ENCODE data around the gene GLUL.
A peak's percentile ranks its signal among the peaks of the same experiment; 100 is the strongest.

Gene GLUL

DNA sequence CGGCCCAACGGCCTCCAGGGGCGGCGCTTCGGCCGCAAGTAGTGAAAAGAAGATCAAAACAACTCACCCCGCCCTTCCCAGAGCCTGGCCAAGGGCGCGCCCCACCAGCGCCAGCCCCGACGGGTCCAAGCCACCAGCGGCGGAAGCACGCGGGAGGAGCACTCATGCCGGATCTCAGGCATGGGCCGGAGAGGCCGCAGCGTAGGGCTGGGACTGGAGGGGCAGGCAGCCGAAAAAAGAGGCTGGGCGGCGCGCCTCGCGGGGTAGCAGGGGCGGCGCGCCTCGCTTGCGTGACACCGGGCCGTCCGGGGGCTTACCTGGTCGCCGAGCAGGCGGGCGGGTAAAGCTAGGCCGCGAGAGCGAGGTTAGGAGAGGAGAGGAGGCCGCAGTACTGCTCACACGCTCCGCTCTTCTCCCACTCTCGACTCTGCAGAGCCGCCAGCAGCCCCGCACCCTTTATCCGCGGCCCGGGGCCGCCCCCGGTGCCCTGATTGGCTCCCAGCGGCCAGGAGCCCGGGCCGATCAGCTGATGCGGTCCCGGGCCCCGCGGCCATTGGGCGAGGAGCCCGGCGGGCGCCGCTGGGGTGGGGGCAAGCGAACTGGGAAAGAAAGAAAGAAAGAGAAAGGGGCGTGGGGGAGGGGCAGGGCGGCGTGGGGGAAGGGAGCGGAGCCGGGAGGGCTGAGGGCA, at the start of gene GLUL:
Gene GLUL, minus strand, starts transcription at position 429 of the 688 bp plus-strand sequence. CDS start 3,053 bp downstream, outside the sequence.
- peak; percentile 84 for DNase-seq

DNA sequence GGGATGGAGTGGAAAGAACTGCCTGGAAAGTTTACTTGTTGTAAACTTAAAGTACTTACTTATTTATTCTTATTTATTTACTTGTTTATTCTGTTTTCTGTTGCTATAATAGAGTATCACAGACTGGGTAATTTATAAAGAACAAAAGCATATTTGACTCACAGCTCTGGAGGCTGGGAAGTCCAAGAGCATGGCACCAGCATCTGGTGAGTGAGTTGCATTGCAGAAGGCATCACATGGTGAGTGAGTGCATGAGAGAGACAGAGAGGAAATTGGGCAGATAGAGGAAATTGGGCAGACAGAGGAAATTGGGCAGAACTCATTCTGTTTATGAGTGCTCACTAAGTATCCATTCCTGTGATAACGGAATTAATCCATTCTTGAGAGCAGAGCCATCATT, 46.7 kb upstream of the GLUL start:
- no peak for DNase-seq

DNA sequence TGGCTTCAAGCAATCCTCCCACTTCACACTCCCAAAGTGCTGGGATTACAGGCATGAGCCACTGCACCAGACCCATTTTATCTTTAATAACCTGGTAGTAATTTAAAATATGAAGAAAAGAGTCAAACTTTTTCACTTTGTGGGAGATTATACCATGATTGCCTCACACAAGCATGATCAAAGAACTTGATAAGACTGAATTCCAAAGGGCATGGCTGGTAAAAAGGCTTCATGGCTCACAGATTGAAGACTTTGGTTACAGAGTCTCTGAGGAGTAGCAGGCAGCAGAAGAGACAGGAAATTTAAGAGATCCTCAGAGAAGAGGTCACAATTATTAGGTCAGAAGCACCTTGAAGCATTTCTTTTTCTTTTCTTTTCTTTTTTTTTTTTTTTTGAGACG, 42.0 kb upstream of the GLUL start:
- DNase-seq: no peak

DNA sequence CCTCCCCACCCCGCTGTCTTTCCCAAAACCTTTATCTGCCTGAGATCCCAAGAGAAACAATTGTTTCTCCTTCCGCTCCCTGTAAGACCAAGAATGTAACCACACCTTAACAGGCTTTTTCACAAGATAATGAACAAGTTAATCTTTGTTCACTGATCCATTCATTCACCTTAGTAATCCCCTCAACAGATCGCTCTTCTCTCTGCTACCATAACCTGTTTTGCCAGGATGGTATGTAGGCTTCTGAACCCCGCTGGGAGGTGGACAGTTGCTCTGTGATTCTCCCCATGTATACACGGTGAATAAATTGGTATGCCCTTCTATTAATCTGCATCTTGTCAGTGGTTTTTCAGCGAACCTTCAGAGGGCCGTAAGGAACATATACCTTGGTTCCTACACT, 39.7 kb upstream of the GLUL start:
- no peak for DNase-seq

DNA sequence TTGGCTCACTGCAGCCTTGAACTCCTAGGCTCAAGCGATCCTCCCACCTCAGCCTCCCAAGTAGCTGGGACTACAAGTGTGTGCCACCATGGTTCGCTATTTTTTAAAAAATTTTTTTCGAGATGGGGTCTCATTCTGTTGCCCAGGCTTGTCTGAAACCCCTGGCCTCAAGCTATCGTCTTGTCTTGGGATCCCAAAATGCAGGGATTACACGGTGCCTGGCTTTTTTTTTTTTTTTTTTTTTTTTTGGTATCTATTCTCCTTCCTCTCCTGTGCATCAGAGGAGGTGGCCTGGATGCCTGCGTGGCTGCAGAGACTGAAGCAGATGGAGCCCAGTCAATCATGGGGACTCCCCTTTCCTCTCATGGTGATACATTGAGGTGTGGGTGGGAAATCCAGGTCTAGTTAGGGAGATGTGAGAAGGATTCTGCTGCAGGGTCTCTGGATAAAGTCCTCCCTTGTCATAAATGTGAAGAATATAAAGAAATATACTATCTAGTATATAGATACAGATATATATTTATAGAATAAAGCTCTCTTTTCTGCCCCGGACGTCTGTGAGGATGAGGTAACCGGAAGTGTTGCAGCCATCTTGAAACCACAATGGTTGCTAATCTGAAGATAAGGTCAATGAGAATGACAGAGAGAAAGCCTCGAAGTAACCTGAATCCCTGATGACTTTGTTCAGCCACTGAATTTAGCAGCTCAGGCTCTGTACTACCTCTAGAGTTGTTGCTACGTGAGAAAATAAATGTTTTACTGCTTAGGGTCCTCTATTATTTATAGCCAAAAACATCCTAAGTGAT, 38.9 kb upstream of the GLUL start:
- DNase-seq: no peak

DNA sequence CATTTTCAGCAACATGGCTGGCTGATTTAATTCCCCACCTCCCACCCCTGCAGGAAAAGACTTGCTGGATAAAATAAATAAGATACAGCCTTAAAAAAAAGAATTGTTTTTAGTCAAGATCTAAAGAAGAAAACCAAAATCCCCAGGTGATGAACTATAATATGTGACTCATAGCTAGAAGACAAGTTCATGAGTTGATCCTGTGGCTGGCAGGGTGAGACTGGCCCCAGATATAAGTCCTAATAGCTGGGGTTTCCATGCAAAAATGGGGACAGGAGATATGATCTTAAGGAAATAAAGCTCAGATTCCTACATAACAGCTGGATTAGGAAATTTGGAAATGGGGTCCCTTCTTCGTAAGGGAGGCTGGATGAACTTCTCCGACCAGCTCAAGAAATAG, 36.5 kb upstream of the GLUL start:
- no peak for DNase-seq

DNA sequence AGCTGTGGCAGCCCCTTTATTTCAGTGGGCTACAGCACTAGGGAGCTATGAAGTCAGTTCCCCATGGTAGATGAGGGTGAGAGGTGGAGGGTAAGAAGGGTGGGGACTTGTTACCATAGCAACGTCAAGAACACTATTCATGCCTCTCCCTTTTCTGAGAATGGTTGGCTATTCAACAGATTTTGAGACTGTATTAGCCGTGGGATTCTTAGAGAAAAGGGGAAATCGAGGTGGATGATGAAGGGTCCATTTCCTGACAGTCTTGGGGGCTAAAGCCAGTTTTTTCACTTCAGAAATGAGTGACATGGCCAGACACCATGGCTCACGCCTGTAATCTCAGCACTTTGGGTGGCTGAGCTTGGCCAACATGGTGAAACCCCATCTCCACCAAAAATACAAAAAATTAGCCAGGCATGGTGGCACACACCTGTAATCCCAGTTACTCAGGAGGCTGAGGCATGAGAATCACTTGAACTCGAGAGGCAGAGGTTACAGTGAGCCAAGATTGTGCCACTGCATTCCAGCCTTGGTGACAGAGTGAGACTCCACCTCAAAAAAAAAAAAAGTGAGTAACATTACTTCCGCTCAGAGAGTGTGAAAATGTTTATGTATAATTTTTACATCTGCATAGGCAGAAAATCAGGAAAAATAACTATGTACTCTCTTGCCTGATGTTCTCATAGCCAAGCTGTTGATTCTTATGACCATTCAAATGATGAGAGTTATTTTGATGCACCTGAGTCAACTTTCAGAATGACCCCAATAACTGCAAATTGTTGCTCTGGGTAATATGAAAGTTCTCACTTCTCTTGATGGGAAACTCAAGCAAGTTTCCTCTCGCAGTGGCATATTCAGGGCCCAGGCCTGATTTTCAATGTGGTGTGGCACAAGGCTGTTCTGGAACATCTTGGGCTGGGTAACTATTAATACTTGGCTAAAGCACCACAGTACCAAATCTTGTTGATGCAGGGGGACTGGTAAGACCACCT, 35.1 kb upstream of the GLUL start:
- DNase-seq: no peak

DNA sequence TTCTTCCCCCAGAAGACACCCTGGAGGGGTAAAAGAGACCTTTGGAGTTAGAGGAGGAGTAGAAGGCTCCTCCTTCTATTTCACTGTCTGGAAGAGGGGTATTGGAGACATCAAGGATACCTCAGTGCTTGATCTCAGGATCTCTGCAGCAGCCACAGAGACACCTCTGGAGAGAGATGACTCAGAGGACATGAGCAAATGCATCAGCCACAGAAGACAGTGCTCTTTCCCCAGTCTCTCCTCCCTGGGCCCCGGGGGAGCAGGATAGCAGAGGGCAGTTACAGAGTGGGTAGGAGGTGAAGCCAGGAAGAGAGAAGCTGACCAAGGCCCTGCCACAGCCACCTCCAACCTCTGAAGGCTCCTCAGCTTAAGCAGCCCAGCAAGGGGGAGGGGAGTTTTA, 24.2 kb upstream of the GLUL start:
- DNase-seq: no peak

DNA sequence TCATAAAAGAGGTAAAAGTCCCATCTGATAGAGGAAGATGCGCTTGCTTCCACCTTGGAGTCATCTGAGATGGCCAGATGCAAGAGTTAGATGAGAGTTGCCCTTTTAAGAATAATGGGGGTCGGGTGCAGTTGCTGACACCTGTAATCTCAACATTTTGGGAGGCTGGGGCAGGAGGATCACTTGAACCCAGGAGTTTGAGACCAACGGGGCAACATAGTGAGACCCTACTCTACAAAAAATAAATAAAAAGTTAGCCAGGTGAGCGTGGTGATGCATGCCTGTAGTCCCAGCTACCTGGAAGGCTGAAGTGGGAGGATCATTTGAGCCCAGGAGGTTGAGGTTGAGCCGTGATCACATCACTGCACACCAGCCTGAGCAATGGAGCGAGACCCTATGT, 22.4 kb upstream of the GLUL start:
- DNase-seq: no peak

DNA sequence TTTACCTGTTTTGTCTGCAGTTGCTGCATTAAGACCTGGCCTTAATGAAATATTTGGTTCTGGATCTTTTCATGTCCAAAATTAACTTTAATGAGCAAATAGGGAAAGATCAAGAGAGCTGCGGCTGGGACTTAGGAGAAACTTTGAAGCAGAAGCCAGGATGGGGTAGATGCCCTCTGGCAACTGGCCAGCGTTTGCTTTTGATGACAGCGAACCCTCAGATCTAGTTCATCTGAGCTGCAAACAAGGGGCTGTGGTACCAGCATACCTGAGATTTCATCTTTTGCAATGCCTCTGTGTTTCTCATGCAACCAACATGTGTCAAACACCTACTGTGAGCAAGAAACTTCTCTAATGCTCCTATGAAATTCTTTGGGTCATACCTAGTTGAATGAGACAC, 21.9 kb upstream of the GLUL start:
- no peak for DNase-seq

DNA sequence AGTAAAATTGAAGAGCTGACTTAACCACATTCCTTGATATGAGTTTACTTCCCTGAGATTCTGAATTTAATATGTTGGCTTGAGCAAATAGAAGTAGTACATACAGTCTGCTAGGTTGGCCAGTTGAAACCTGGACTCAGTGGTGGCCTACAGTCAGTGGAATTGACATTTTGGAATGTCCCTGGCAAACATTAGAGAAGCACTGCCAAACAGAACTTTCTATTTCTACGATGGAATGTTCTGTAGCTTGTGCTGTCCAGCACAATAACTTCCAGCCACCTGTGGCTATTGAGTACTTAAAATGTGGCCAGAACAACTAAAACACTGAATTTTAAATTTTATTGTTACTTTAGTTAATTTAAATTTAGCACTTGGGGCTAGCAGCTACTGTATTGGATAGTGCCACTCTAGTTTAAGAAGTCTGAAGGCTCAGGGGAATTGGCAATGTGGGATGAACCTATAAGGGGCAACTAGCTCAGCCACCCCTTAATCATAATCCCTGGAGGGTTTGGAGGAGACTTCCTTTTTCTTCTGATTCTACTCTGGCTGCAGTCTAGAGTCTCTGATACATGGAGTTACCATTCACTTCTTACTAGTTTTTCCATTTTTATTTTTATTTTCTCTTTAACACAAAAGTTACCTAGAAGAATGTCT, 19.2 kb upstream of the GLUL start:
- no peak for DNase-seq

DNA sequence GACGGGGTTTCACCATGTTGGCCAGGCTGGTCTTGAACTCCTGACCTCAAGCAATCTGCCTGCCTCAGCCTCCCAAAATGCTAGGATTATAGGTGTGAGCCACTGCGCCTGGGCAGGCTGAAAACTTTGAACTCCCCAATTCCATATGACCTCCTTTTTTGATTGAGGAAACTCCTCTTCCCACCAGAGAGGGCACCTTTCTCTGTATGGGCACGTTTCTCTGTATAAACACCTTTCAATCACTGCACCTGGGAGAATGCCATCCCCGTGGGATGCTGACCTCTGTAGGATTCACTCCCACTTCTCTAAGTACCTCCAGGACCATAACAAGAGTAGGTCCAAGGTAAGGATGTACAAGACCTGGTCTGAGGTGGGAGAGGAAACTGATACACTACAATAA, 18.5 kb upstream of the GLUL start:
- no peak for DNase-seq

DNA sequence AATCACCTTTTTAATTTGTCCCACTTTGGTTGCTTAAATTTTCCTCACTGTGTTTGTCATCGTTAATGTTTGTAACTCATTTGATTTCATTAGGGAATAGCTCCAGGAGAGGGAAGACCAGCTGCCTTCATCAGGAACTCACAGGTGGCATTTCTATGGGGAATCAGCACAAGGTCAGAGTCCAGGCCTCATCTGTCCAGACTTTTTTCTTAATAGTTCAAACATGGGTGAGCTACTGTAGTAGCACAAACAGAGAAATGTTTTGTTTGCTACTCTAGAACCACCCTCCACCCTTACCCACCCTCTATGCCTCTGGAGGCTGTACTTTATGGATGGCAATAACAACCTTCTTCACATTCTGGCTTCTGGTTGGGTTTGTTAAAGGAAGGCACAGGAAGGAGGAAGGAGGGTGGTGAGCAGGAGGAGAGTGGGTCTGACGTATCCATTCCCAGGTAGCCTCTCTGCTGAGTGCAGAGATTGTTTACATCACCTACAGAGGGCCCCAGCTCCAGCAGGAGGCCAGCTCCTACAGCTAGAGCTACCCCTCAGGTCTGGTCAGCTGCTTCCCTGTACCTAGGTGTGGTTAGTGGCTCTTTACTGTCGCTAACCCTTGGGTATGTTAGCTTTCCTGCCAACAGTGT, 17.0 kb upstream of the GLUL start:
- DNase-seq: no peak

DNA sequence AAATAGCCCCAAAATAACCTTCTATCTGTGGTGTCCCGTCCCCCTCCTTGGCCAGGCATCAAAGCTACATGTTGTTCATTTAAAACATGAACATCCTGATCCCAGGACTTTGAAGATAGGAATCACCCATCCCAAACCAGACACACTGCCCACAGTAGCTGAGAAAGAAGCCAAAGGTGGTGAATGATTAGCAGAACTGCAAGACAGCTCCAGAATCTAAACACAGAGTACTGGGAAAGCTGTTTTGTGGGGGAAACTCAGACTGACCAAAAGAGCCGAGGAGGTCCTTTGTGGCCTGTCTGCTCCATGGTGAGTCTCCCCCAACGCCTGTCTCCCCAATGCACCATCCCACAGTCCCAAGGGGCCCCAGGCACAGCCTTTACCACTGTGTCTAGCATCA, 16.1 kb upstream of the GLUL start:
- no peak for DNase-seq

DNA sequence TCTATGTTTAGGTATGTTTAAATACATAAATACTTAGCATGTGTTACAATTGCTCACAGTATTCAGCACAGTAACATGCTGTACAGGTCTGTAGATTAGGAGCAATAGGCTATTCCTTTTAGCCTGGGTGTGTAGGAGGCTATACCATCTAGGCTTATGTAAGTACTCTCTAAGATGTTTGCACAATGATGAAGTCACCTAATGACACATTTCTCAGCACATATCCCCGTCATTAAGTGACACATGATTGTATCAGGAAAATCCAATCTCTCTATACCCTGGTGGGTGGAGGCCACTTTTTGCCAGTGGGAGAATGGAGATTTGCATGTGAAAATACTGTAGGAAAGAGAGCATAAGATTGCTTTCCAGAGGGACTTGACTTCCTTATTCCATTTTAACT, 14.4 kb upstream of the GLUL start:
- no peak for DNase-seq

DNA sequence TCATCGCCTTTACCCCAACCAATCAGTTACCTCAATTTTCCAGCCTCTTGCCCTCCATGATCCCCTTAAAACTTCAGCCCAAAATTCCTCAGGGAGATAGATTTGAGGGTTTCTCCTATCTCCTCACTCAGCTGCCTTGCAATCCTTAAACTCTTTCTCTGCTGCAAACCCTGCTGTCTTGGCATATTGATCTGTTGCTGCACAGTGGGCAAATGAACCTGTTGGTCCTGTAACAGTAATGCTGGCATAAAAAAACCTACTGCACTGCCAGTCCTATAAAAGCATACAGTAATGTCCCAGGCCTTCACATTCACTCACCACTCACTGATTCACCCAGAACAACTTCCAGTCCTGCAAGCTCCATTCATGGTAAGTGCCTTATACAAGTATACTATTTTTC, 14.0 kb upstream of the GLUL start:
- DNase-seq: no peak

DNA sequence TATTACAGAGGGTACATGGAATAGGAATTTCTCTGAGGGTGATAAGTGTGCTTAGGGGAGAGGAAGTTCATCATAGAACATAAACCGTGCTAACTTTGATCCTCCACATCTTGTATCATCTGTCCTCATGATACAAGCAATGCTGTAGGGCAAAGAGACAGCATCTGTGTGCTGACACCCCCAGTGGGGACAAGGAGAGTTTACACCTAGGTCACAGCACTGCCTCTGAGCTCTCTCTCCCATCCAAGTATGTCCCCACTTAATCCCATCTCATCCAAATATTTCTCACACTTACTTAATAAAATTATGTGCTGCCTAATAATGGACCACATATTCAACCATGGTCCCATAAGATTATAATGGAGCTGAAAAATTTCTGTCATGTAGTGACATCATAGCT, 13.2 kb upstream of the GLUL start:
- DNase-seq: no peak

DNA sequence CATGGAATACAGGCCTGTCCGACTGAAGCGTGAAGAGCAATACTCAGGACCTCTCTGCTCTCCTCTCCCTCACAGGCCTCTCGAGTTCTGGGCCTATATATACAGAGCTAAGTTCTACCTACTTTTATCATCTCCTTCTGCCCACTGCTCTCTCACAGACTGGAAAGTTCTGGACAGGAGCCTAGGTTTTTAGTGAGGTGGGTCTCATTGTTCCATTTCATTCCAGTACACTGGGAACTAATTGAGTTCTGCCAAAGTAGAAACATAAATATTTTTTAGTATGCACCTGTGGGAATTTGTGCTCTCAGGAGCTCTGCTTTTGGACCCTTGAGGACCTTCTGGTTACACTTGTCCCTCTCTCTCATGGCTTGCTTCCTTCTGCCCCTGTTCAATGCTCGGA, 9.0 kb upstream of the GLUL start, which contains the start of gene TEDDM1:
Gene TEDDM1, minus strand, starts transcription at position 101 of the 400 bp plus-strand sequence. CDS start 182 bp downstream, outside the sequence.
- no peak for DNase-seq

DNA sequence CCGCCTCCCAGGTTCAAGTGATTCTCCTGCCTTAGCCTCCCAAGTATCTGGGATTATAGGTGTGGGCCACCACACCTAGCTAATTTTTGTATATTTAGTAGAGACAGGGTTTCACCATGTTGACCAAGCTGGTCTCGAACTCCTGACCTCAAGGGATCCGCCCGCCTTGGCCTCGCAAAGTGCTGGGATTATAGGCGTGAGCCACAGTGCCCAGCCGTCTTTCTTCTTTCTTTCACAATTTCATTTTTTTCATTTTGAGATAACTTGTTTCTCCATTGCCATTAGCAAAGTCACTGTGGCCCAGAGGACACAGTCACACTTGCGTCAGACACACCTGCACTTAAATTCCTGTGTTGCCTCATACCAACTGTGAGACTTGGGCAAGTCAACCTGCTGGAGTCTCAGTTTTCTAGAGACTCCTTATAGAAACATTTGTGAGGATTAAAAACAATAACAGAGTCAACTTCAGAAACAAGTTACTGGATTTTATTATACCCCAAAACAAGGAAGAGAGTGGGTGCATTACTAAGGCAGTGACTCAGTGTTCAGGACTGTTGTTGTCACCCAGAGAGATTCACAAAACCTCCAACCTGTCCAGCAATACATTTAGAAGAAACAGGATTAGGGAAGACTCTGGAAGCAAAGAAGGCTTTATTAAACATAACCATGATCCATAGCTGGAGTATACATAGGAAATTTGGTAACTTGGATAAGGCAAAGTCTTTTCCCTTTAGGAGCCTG, 6.2 kb upstream of the GLUL start:
- no peak for DNase-seq

DNA sequence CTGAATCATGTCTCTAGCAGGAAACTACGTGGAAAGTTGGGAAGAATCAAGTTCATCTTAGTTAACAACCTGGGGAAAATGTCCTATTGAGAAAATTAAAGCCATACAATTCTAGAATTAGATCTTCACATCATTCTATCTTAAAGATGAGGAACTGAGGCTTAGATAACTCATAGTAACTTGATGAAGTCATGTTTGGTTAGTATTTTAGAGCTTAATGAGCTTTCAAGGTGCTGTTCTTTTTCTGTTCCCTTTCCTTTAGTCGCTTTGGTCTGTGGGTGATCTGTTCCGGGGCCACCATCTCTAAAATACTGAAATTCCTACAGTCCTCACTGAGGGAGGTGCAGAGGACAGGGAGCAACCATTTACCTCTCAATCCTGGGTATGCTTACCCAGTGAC, 4.3 kb upstream of the GLUL start:
- DNase-seq: no peak

DNA sequence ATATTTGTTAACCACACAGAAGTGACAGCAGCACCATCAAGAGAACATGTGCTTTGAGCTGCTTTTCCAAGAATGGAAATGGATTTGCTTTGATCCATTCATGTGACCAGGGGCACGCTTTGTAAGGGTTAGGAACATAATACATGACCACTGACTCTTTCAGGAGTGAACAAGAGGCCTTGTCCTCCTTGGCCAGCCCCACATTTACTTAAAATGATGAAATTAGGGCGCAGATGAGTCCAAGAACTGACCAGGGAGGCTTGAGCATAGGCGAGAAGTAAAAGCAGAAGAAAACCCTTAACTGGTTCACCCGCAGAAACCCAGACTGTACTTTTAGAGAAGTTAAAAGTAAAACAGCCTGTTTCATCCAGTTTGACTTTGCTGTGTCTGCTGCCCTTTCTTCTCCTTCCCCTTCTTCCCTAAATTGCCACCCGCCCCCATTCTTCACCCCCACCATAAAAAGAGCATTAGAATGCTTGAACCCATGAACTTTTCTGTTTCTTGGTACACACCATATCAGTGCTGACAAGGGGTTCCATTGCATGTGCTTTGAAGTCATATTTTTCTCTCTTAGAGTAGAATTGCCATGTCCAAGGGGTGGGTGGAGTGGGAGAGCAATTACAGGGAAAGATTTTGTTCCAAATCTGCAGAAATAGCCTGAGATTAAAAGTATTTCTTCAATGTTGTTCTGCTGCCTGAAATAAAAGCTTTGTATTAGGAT, 2.6 kb upstream of the GLUL start:
- no peak for DNase-seq
